PC-9 (cell line): ENCODE data around the gene DDX56. TPM values are rescaled to one million over a fixed set of nuclear protein-coding genes. Genes with fewer than 3 reads are reported as not detected.
A peak's percentile ranks its signal among the peaks of the same experiment; 100 is the strongest.
"Not testable (repeated sequence)": the region's sequence is repeated elsewhere in the genome, so short reads cannot be mapped to it uniquely, and the experiment has no call there.

Source experiments
- BruUV-seq: library from RNA; stranded (reverse); fragments of 400-500 nt; replicated peaks from 2 replicates; lab custom pipeline; 2021; lab: Mats Ljungman, UMichigan
- CTCF ChIA-PET: fragments of 300-600 bp; sonication (Branson Sonifier 250); formaldehyde crosslinking; loops from one replicate; lab custom pipeline; 2022; ENCODE audit warnings: antibody characterized with exemption; lab: Charles Lee
- POLR2A ChIA-PET: fragments of 300-600 bp; sonication (Branson Sonifier 250); formaldehyde crosslinking; loops from one replicate; lab custom pipeline; 2022; ENCODE audit warnings: antibody characterized with exemption; ENCODE audit not compliant: unreplicated experiment; lab: Charles Lee
- DNase-seq, 2 experiments: peaks; one replicate each; pipeline versions ENCODE4 v3.0.0 to v3.0.0-alpha.2; 2015 to 2022; ENCODE audit warnings: mixed read lengths in 1 of 2
- H2AFZ ChIP-seq: fragments of 200-600 bp; sonication (generic); 2 replicates; pipeline ENCODE4 v1.8.1; 2017; ENCODE audit warnings: antibody characterized with exemption
- H3F3A ChIP-seq: fragments of 200-600 bp; sonication (generic); 2 replicates; pipeline ENCODE4 v1.8.1; 2017; ENCODE audit warnings: antibody characterized with exemption, mild to moderate bottlenecking, low read depth; ENCODE audit not compliant: insufficient read depth
- H3K27ac ChIP-seq: fragments of 200-600 bp; sonication (generic); 2 replicates; pipeline ENCODE4 v1.6.1; 2016; ENCODE audit warnings: mixed run types
- H3K27me3 ChIP-seq: fragments of 200-600 bp; sonication (generic); 2 replicates; pipeline ENCODE4 v1.6.1; 2016; ENCODE audit warnings: low read depth, mixed run types; ENCODE audit not compliant: insufficient read depth
- H3K36me3 ChIP-seq: fragments of 200-600 bp; sonication (generic); 2 replicates; pipeline ENCODE4 v1.6.1; 2016; ENCODE audit warnings: low read depth, mixed run types
- H3K4me1 ChIP-seq: fragments of 200-600 bp; sonication (generic); replicated peaks from 2 replicates; pipeline ENCODE4 v1.6.1; 2016; ENCODE audit warnings: mixed run types; ENCODE audit not compliant: insufficient read depth
- H3K4me2 ChIP-seq: fragments of 200-600 bp; sonication (generic); 2 replicates; pipeline ENCODE4 v1.6.1; 2017; ENCODE audit warnings: mixed run types
- H3K4me3 ChIP-seq: fragments of 200-600 bp; sonication (generic); 2 replicates; pipeline ENCODE4 v1.6.1; 2016; ENCODE audit warnings: mixed run types
- H3K79me2 ChIP-seq: fragments of 200-600 bp; sonication (generic); 2 replicates; pipeline ENCODE4 v1.6.1; 2017; ENCODE audit warnings: low read depth, mixed run types
- H3K9me2 ChIP-seq: fragments of 200-600 bp; sonication (generic); 2 replicates; pipeline ENCODE4 v1.8.1; 2017; ENCODE audit warnings: mild to moderate bottlenecking; ENCODE audit not compliant: insufficient read depth
- H3K9me3 ChIP-seq: fragments of 200-600 bp; sonication (generic); 2 replicates; pipeline ENCODE4 v1.8.1; 2016; ENCODE audit warnings: low read depth; ENCODE audit not compliant: insufficient read depth
- H4K20me1 ChIP-seq: fragments of 200-600 bp; sonication (generic); 2 replicates; pipeline ENCODE4 v1.8.1; 2017; ENCODE audit not compliant: insufficient read depth
- CTCF ChIP-seq: fragments of 200-600 bp; sonication (generic); conservative IDR thresholded peaks from 2 replicates; pipeline ENCODE4 v1.6.1; 2017; ENCODE audit warnings: mixed run types, antibody characterized with exemption, mild to moderate bottlenecking, moderate library complexity
- EZH2 ChIP-seq: fragments of 200-600 bp; sonication (generic); IDR thresholded peaks from 2 replicates; pipeline ENCODE4 v1.8.0; 2017; ENCODE audit warnings: antibody characterized with exemption, low read depth
- intact Hi-C: fragments of 100-400 bp; cut with micrococcal nuclease; formaldehyde crosslinking; loops from one replicate; pipeline ENCODE4 v1.10.0; 2022; ENCODE audit not compliant: unreplicated experiment
- total RNA-seq: library from RNA; stranded (reverse); gene quantifications from 2 replicates; pipeline ENCODE4 v1.2.3, GENCODE V29; 2021

Gene DDX56
- total RNA-seq, 1 experiment from 2014 or later = 113 TPM

GRCh38 chr7:44602576-44602910, 28.8 kb upstream of the DDX56 start:
- H3F3A ChIP-seq = peaks cover 33% of the 10 kb centered on the region
- H3K4me3 ChIP-seq = no peak overlapping the region
- no TSS peak for BruUV-seq
- ChIA-PET POLR2A (no interaction called here), CTCF (no interaction called here)
- H3K9me2 ChIP-seq = no peaks in the 10 kb centered on the region
- H3K9me3 ChIP-seq = no peaks in the 10 kb centered on the region
- H3K27ac ChIP-seq = 0 out of 2 replicates have a peak overlapping the region, but pooled peaks have one; percentile 2
- H2AFZ ChIP-seq = no peak overlapping the region
- no peaks in the 10 kb centered on the region for H4K20me1 ChIP-seq
- 0 out of 2 replicates have a peak overlapping the region, but pooled peaks have one; percentile 29 for H3K4me2 ChIP-seq
- H3K79me2 ChIP-seq = peaks cover 7% of the 10 kb centered on the region
- intact Hi-C loops = no loop called here
- H3K27me3 ChIP-seq = no peaks in the 10 kb centered on the region
- no peak for DNase-seq
- TF ChIP-seq EZH2 = no peak
- TF ChIP-seq CTCF = no peak
- H3K4me1 ChIP-seq = peaks cover 36% of the 10 kb centered on the region
- no peaks in the 10 kb centered on the region for H3K36me3 ChIP-seq

- Histone ChIP-seq H3K27me3 (no peaks in the 10 kb centered on the region), H3K36me3 (no peaks in the 10 kb centered on the region), H3K9me2 (no peaks in the 10 kb centered on the region), H3K9me3 (no peaks in the 10 kb centered on the region), H3K4me3 (no peak overlapping the region), H3F3A (peaks cover 24% of the 10 kb centered on the region; the same call in 1 of the 2 replicates), H3K79me2 (no peaks in the 10 kb centered on the region), H3K4me1 (peaks cover 17% of the 10 kb centered on the region), H3K4me2 (no peak overlapping the region), H2AFZ (no peak overlapping the region), H4K20me1 (no peaks in the 10 kb centered on the region), H3K27ac (no peak overlapping the region)
- intact Hi-C loops = no loop called here
- POLR2A ChIA-PET = interaction anchor here (0.7 kb wide), 1 partner anchor 277 kb away, joined by 3 read pairs; no protein-coding TSS in a partner anchor
- DNase-seq = no peak
- BruUV-seq = no TSS peak
- CTCF ChIA-PET = interaction anchor here (0.5 kb wide), 1 partner anchor 139 kb away, joined by 3 read pairs; no protein-coding TSS in a partner anchor
- TF ChIP-seq EZH2 (no peak), CTCF (no peak)
Measured at GRCh38 chr7:44599222-44599621, 25.5 kb upstream of the DDX56 start.

- H3K79me2 ChIP-seq, POLR2A ChIA-PET, H4K20me1 ChIP-seq, H3K9me3 ChIP-seq, H3K27ac ChIP-seq, H2AFZ ChIP-seq, DNase-seq, intact Hi-C loops, H3K36me3 ChIP-seq, H3K27me3 ChIP-seq, H3K9me2 ChIP-seq, H3K4me3 ChIP-seq, CTCF ChIA-PET, H3K4me2 ChIP-seq, H3F3A ChIP-seq, BruUV-seq, H3K4me1 ChIP-seq: not testable (repeated sequence)
Measured at GRCh38 chr7:44597181-44597580, 23.5 kb upstream of the DDX56 start.
